Stimulated activated CD8-positive, alpha-beta memory T cell treated with anti-CD3 and anti-CD28 coated beads, Interleukin-4, amount 100 ng/mL, for 1 hour (primary cell): Measurements from ENCODE around the gene PLEKHH1.
"Not testable (repeated sequence)": the region's sequence is repeated elsewhere in the genome, so short reads cannot be mapped to it uniquely, and the experiment has no call there.

Experiments used
- DNase-seq, 2 donors: peaks; one replicate each; pipeline ENCODE4 v3.0.0-alpha.2; 2020; ENCODE audit warnings: low read depth in 2 of 2, low spot score in 1 of 2

Gene PLEKHH1

GRCh38 chr14:67620217-67620785, 87.2 kb downstream of the PLEKHH1 start:
- DNase-seq: no peak

GRCh38 chr14:67622675-67623074, 89.6 kb downstream of the PLEKHH1 start:
- DNase-seq: no peak

GRCh38 chr14:67623114-67623513, 90.0 kb downstream of the PLEKHH1 start:
- DNase-seq: no peak

- not testable (repeated sequence) for DNase-seq
Measured at GRCh38 chr14:67626131-67626530, 93.0 kb downstream of the PLEKHH1 start.

GRCh38 chr14:67627519-67627918, 94.4 kb downstream of the PLEKHH1 start:
- no peak for DNase-seq

- DNase-seq: no peak
Measured at GRCh38 chr14:67630186-67630585, 97.1 kb downstream of the PLEKHH1 start.

- no peak for DNase-seq
Measured at GRCh38 chr14:67630938-67631337, 97.8 kb downstream of the PLEKHH1 start.

GRCh38 chr14:67633451-67634147, 100.5 kb downstream of the PLEKHH1 start:
- DNase-seq: no peak

GRCh38 chr14:67636361-67636919, 103.3 kb downstream of the PLEKHH1 start:
- DNase-seq: no peak

GRCh38 chr14:67638642-67639041, 105.6 kb downstream of the PLEKHH1 start:
- no peak for DNase-seq
